HEK293 (cell line): Measurements from ENCODE around the gene IQCH.

Source experiments
- CTCF ChIA-PET: fragments of 350-600 bp; formaldehyde crosslinking; extraction: SDS; loops from one replicate; lab custom pipeline; 2021; ENCODE audit warnings: antibody characterized with exemption; lab: Yijun Ruan, JAX
- POLR2A ChIA-PET: fragments of 300-600 bp; formaldehyde crosslinking; extraction: SDS; loops from one replicate; lab custom pipeline; 2020; ENCODE audit warnings: antibody characterized with exemption, inconsistent platforms; lab: Yijun Ruan, JAX
- H3K27ac ChIP-seq: fragments of 200-500 bp; sonication (Bioruptor generic); 2 replicates; pipeline ENCODE4 v1.5.1; 2014; ENCODE audit warnings: low read depth, low read length, control low read depth, inconsistent platforms; ENCODE audit errors: extremely low read depth
- H3K36me3 ChIP-seq, 2 experiments: fragments of 200-500 bp in 1 of 2; sonication (Bioruptor generic) in 1 of 2; 1 replicate in 1 of 2; 2 replicates in 1 of 2; pipeline ENCODE4 v1.5.1; 2014 to 2017; ENCODE audit warnings: inconsistent platforms in 2 of 2, low read length in 2 of 2; ENCODE audit not compliant: control insufficient read depth in 2 of 2, insufficient read depth in 1 of 2
- H3K4me1 ChIP-seq: fragments of 200-500 bp; sonication (Bioruptor generic); 2 replicates; pipeline ENCODE4 v1.5.1; 2014; ENCODE audit warnings: mild to moderate bottlenecking, low read length, inconsistent platforms; ENCODE audit not compliant: control insufficient read depth, insufficient read depth
- H3K4me3 ChIP-seq: 2 replicates; pipeline ENCODE4 v1.5.1; 2011; ENCODE audit warnings: low read depth, mild to moderate bottlenecking, control low read depth, low read length, moderate library complexity
- H3K9me3 ChIP-seq: fragments of 200-500 bp; sonication (Bioruptor generic); 2 replicates; pipeline ENCODE4 v1.5.1; 2014; ENCODE audit warnings: low read depth, low read length, inconsistent platforms; ENCODE audit not compliant: control insufficient read depth, insufficient read depth
- GLIS2 ChIP-seq: fragments of 450-650 bp; formaldehyde crosslinking; IDR thresholded peaks from 2 replicates; pipeline ENCODE4 v1.5.1; 2016; ENCODE audit warnings: missing biosample characterization, missing genetic modification characterization
- HOXA7 ChIP-seq: sonication (generic); formaldehyde crosslinking; IDR thresholded peaks from 2 replicates; pipeline ENCODE4 v1.8.1; 2022; ENCODE audit warnings: missing genetic modification reagents, borderline replicate concordance
- PRDM1 ChIP-seq: fragments of 450-650 bp; formaldehyde crosslinking; IDR thresholded peaks from 2 replicates; pipeline ENCODE4; 2016; ENCODE audit warnings: missing biosample characterization, missing genetic modification characterization
- REPIN1 ChIP-seq: fragments of 450-650 bp; formaldehyde crosslinking; IDR thresholded peaks from 2 replicates; pipeline ENCODE4 v1.5.1; 2017; ENCODE audit warnings: missing biosample characterization, missing genetic modification characterization, low read depth
- SCRT1 ChIP-seq: fragments of 450-650 bp; formaldehyde crosslinking; IDR thresholded peaks from 2 replicates; pipeline ENCODE4 v1.5.1; 2016; ENCODE audit warnings: missing biosample characterization, missing genetic modification characterization, borderline replicate concordance
- YY1 ChIP-seq: fragments of 450-650 bp; formaldehyde crosslinking; IDR thresholded peaks from 2 replicates; pipeline ENCODE4 v1.5.1; 2018; ENCODE audit warnings: missing biosample characterization, missing genetic modification characterization
- ZBTB21 ChIP-seq: fragments of 450-650 bp; formaldehyde crosslinking; IDR thresholded peaks from 2 replicates; pipeline ENCODE4 v1.5.1; 2017; ENCODE audit warnings: missing biosample characterization, missing genetic modification characterization
- ZBTB8A ChIP-seq: fragments of 450-650 bp; formaldehyde crosslinking; IDR thresholded peaks from 2 replicates; pipeline ENCODE4 v1.5.1; 2016; ENCODE audit warnings: missing biosample characterization, missing genetic modification characterization
- ZFP37 ChIP-seq: fragments of 450-650 bp; formaldehyde crosslinking; IDR thresholded peaks from 2 replicates; pipeline ENCODE4 v1.5.1; 2016; ENCODE audit warnings: missing biosample characterization, missing genetic modification characterization
- ZNF112 ChIP-seq: fragments of 450-650 bp; formaldehyde crosslinking; IDR thresholded peaks from 2 replicates; pipeline ENCODE4 v1.5.0; 2017; ENCODE audit warnings: missing biosample characterization, missing genetic modification characterization
- ZNF133 ChIP-seq: fragments of 450-650 bp; formaldehyde crosslinking; IDR thresholded peaks from 2 replicates; pipeline ENCODE4 v1.5.1; 2016; ENCODE audit warnings: missing biosample characterization, missing genetic modification characterization
- ZNF239 ChIP-seq: fragments of 450-650 bp; formaldehyde crosslinking; IDR thresholded peaks from 2 replicates; pipeline ENCODE4 v1.5.1; 2016; ENCODE audit warnings: missing biosample characterization, missing genetic modification characterization
- ZNF341 ChIP-seq: fragments of 450-650 bp; formaldehyde crosslinking; IDR thresholded peaks from 2 replicates; pipeline ENCODE4; 2016; ENCODE audit warnings: low read depth, missing biosample characterization, missing genetic modification characterization
- ZNF366 ChIP-seq: fragments of 450-650 bp; formaldehyde crosslinking; conservative IDR thresholded peaks from 2 replicates; pipeline ENCODE4 v1.5.1; 2016; ENCODE audit warnings: missing biosample characterization, missing genetic modification characterization
- ZNF394 ChIP-seq: fragments of 450-650 bp; formaldehyde crosslinking; IDR thresholded peaks from 2 replicates; pipeline ENCODE4 v1.5.1; 2016; ENCODE audit warnings: missing biosample characterization, missing genetic modification characterization, mild to moderate bottlenecking, moderate library complexity, borderline replicate concordance
- ZNF404 ChIP-seq: fragments of 450-650 bp; formaldehyde crosslinking; IDR thresholded peaks from 2 replicates; pipeline ENCODE4 v1.5.1; 2017; ENCODE audit warnings: missing biosample characterization, missing genetic modification characterization
- ZNF548 ChIP-seq: fragments of 450-650 bp; formaldehyde crosslinking; IDR thresholded peaks from 2 replicates; pipeline ENCODE4 v1.5.1; 2016; ENCODE audit warnings: missing biosample characterization, missing genetic modification characterization
- ZNF624 ChIP-seq: fragments of 450-650 bp; formaldehyde crosslinking; IDR thresholded peaks from 2 replicates; pipeline ENCODE4 v1.5.1; 2017; ENCODE audit warnings: missing biosample characterization, missing genetic modification characterization
- ZNF677 ChIP-seq: fragments of 450-650 bp; IDR thresholded peaks from 2 replicates; pipeline ENCODE4 v1.5.0; 2018; ENCODE audit warnings: missing biosample characterization, mild to moderate bottlenecking, missing genetic modification characterization, moderate library complexity
- ZNF701 ChIP-seq: fragments of 450-650 bp; formaldehyde crosslinking; IDR thresholded peaks from 2 replicates; pipeline ENCODE4 v1.5.1; 2016; ENCODE audit warnings: missing biosample characterization, missing genetic modification characterization
- TF ChIP-seq, protein P1 (sequence below): fragments of 450-650 bp; formaldehyde crosslinking; IDR thresholded peaks from 2 replicates; pipeline ENCODE4 v1.5.1; 2016; ENCODE audit warnings: missing biosample characterization, missing genetic modification characterization
- TF ChIP-seq, protein P2 (sequence below): sonication (generic); formaldehyde crosslinking; IDR thresholded peaks from 2 replicates; pipeline ENCODE4 v1.8.1; 2022; ENCODE audit warnings: mild to moderate bottlenecking, moderate library complexity, missing genetic modification reagents
- TF ChIP-seq, protein P3 (sequence below): fragments of 450-650 bp; IDR thresholded peaks from 2 replicates; pipeline ENCODE4 v1.5.1; 2018; ENCODE audit warnings: missing biosample characterization, mild to moderate bottlenecking, missing genetic modification characterization
- TF ChIP-seq, protein P4 (sequence below): fragments of 450-650 bp; formaldehyde crosslinking; conservative IDR thresholded peaks from 2 replicates; pipeline ENCODE4 v1.5.1; 2016; ENCODE audit warnings: low read depth, missing biosample characterization, missing genetic modification characterization
- TF ChIP-seq, protein P5 (sequence below): fragments of 450-650 bp; formaldehyde crosslinking; IDR thresholded peaks from 2 replicates; pipeline ENCODE4 v1.5.1; 2016; ENCODE audit warnings: missing biosample characterization, missing genetic modification characterization
- TF ChIP-seq, protein P6 (sequence below): fragments of 450-650 bp; formaldehyde crosslinking; IDR thresholded peaks from 2 replicates; pipeline ENCODE4 v1.5.1; 2016; ENCODE audit warnings: missing biosample characterization, missing genetic modification characterization

IQCH gene

DNA sequence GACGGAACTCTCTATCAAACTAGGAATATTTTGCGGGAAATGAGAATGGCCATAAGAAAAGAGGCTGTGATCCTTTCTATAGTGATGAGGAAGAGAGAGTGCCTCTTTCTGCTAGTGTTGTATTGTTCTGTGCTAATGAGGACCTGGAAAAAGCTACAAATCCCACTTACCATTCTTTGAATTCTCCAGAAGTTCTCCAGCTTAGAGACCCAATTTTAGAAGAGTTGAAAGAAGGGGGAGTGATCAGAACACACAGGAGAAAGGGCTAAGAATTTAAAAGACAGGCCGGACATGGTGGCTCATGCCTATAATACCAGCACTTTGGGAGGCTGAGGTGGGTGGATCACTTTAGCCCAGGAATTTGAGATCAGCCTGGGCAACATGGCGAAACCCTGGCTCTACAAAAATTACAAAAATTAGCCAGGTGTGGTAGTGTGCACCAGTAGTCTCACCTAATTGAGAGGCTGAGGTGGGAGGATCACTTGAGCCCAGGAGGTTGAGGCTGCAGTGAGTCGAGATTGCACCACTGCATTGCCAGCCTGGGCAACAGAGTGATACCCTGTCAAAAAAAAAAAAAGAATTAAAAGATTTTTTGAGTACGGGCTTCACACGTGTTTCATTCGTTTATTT is 126.9 kb downstream of the IQCH start:
- Histone ChIP-seq H3K36me3 (no peaks in the 10 kb centered on the region), H3K4me1 (no peaks in the 10 kb centered on the region), H3K9me3 (no peaks in the 10 kb centered on the region), H3K4me3 (no peak overlapping the region), H3K27ac (no peak overlapping the region)
- ChIA-PET CTCF (interaction anchor here (1.0 to 2.1 kb wide), 3 partner anchors 14 to 52 kb away, joined by 3 to 7 read pairs (median 4); no protein-coding TSS in a partner anchor), POLR2A (no interaction called here)
- no peak for TF ChIP-seq ZNF133 (tag by site-specific recombination)
- TF ChIP-seq PRDM1 (tag by site-specific recombination) = no peak
- no peak for TF ChIP-seq ZNF341 (tag by site-specific recombination)
- TF ChIP-seq, protein P1, sequence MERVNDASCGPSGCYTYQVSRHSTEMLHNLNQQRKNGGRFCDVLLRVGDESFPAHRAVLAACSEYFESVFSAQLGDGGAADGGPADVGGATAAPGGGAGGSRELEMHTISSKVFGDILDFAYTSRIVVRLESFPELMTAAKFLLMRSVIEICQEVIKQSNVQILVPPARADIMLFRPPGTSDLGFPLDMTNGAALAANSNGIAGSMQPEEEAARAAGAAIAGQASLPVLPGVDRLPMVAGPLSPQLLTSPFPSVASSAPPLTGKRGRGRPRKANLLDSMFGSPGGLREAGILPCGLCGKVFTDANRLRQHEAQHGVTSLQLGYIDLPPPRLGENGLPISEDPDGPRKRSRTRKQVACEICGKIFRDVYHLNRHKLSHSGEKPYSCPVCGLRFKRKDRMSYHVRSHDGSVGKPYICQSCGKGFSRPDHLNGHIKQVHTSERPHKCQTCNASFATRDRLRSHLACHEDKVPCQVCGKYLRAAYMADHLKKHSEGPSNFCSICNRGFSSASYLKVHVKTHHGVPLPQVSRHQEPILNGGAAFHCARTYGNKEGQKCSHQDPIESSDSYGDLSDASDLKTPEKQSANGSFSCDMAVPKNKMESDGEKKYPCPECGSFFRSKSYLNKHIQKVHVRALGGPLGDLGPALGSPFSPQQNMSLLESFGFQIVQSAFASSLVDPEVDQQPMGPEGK = no peak
- TF ChIP-seq, protein P2, sequence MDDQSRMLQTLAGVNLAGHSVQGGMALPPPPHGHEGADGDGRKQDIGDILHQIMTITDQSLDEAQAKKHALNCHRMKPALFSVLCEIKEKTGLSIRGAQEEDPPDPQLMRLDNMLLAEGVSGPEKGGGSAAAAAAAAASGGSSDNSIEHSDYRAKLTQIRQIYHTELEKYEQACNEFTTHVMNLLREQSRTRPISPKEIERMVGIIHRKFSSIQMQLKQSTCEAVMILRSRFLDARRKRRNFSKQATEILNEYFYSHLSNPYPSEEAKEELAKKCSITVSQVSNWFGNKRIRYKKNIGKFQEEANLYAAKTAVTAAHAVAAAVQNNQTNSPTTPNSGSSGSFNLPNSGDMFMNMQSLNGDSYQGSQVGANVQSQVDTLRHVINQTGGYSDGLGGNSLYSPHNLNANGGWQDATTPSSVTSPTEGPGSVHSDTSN (CRISPR knock-in tag) = no peak
- TF ChIP-seq ZNF112 (tag by site-specific recombination) = no peak
- no peak for TF ChIP-seq HOXA7
- no peak for TF ChIP-seq ZNF239 (tag by site-specific recombination)
- TF ChIP-seq ZNF366 (tag by site-specific recombination) = no peak
- TF ChIP-seq ZFP37 (tag by site-specific recombination) = no peak
- no peak for TF ChIP-seq ZNF677 (tag by site-specific recombination)
- TF ChIP-seq, protein P3, sequence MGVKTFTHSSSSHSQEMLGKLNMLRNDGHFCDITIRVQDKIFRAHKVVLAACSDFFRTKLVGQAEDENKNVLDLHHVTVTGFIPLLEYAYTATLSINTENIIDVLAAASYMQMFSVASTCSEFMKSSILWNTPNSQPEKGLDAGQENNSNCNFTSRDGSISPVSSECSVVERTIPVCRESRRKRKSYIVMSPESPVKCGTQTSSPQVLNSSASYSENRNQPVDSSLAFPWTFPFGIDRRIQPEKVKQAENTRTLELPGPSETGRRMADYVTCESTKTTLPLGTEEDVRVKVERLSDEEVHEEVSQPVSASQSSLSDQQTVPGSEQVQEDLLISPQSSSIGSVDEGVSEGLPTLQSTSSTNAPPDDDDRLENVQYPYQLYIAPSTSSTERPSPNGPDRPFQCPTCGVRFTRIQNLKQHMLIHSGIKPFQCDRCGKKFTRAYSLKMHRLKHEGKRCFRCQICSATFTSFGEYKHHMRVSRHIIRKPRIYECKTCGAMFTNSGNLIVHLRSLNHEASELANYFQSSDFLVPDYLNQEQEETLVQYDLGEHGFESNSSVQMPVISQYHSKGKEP (tag by site-specific recombination) = no peak
- TF ChIP-seq, protein P4, sequence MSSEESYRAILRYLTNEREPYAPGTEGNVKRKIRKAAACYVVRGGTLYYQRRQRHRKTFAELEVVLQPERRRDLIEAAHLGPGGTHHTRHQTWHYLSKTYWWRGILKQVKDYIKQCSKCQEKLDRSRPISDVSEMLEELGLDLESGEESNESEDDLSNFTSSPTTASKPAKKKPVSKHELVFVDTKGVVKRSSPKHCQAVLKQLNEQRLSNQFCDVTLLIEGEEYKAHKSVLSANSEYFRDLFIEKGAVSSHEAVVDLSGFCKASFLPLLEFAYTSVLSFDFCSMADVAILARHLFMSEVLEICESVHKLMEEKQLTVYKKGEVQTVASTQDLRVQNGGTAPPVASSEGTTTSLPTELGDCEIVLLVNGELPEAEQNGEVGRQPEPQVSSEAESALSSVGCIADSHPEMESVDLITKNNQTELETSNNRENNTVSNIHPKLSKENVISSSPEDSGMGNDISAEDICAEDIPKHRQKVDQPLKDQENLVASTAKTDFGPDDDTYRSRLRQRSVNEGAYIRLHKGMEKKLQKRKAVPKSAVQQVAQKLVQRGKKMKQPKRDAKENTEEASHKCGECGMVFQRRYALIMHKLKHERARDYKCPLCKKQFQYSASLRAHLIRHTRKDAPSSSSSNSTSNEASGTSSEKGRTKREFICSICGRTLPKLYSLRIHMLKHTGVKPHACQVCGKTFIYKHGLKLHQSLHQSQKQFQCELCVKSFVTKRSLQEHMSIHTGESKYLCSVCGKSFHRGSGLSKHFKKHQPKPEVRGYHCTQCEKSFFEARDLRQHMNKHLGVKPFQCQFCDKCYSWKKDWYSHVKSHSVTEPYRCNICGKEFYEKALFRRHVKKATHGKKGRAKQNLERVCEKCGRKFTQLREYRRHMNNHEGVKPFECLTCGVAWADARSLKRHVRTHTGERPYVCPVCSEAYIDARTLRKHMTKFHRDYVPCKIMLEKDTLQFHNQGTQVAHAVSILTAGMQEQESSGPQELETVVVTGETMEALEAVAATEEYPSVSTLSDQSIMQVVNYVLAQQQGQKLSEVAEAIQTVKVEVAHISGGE (tag by site-specific recombination) = no peak
- TF ChIP-seq ZNF624 (tag by site-specific recombination) = no peak
- no peak for TF ChIP-seq YY1

DNA sequence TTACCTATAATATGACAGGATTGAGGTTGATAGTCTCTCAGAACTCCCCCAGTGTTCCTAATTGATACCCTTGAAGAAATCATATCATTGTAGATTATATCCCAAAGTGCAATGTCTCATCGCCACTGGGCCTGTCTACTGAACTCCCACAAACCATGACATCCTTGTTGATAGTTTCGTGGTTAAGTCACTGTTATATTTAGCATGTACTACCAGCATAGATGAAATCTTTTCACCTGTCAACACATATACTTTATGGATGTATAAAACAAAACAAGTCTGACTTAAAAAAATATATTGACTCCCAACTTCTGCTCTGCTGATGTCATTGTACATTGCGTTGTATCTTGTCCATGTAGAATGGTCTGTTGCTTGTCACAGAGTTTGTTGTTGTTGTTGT is 128.1 kb downstream of the IQCH start:
- no peaks in the 10 kb centered on the region for H3K36me3 ChIP-seq
- H3K4me3 ChIP-seq = no peak overlapping the region
- H3K27ac ChIP-seq = no peak overlapping the region
- H3K9me3 ChIP-seq = no peaks in the 10 kb centered on the region
- H3K4me1 ChIP-seq = no peaks in the 10 kb centered on the region
- ChIA-PET CTCF (interaction anchor here (2.1 kb wide), 1 partner anchor 51 kb away, joined by 7 read pairs; no protein-coding TSS in a partner anchor), POLR2A (no interaction called here)
- TF ChIP-seq ZBTB8A (tag by site-specific recombination) (no peak), ZNF701 (tag by site-specific recombination) (no peak), ZBTB21 (tag by site-specific recombination) (no peak), ZNF548 (tag by site-specific recombination) (no peak), ZNF677 (tag by site-specific recombination) (no peak), ZNF394 (tag by site-specific recombination) (no peak), SCRT1 (tag by site-specific recombination) (no peak), REPIN1 (tag by site-specific recombination) (no peak), GLIS2 (tag by site-specific recombination) (no peak), ZNF404 (tag by site-specific recombination) (no peak)
- TF ChIP-seq, protein P5, sequence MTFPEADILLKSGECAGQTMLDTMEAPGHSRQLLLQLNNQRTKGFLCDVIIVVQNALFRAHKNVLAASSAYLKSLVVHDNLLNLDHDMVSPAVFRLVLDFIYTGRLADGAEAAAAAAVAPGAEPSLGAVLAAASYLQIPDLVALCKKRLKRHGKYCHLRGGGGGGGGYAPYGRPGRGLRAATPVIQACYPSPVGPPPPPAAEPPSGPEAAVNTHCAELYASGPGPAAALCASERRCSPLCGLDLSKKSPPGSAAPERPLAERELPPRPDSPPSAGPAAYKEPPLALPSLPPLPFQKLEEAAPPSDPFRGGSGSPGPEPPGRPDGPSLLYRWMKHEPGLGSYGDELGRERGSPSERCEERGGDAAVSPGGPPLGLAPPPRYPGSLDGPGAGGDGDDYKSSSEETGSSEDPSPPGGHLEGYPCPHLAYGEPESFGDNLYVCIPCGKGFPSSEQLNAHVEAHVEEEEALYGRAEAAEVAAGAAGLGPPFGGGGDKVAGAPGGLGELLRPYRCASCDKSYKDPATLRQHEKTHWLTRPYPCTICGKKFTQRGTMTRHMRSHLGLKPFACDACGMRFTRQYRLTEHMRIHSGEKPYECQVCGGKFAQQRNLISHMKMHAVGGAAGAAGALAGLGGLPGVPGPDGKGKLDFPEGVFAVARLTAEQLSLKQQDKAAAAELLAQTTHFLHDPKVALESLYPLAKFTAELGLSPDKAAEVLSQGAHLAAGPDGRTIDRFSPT (tag by site-specific recombination) = no peak
- TF ChIP-seq, protein P6, sequence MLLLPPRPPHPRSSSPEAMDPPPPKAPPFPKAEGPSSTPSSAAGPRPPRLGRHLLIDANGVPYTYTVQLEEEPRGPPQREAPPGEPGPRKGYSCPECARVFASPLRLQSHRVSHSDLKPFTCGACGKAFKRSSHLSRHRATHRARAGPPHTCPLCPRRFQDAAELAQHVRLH = no peak
